HepG2 (cell line): ENCODE data around the gene LYRM4. TPM values are rescaled to one million over a fixed set of nuclear protein-coding genes. Genes with fewer than 3 reads are reported as not detected.
A peak's percentile ranks its signal among the peaks of the same experiment; 100 is the strongest.

Experiments used
- BCL6 ChIP-seq: IDR thresholded peaks from 2 replicates; pipeline ENCODE4 v1.6.1; 2016; ENCODE audit warnings: missing genetic modification reagents, missing compliant biosample characterization
- CCDC6 ChIP-seq: sonication (generic); formaldehyde crosslinking; IDR thresholded peaks from 2 replicates; pipeline ENCODE4 v1.8.1; 2022; ENCODE audit warnings: mild to moderate bottlenecking, missing genetic modification reagents, moderate library complexity
- HNF4A ChIP-seq: sonication (generic); formaldehyde crosslinking; IDR thresholded peaks from 2 replicates; pipeline ENCODE4 v1.4.0; 2020; ENCODE audit warnings: missing genetic modification reagents
- PCBP1 ChIP-seq: fragments of 200-400 bp; formaldehyde crosslinking; IDR thresholded peaks from 2 replicates; pipeline ENCODE4 v1.6.1; 2017; ENCODE audit warnings: mild to moderate bottlenecking, low read depth, low read length, borderline replicate concordance
- POLR2G ChIP-seq: fragments of 200-400 bp; formaldehyde crosslinking; IDR thresholded peaks from 2 replicates; pipeline ENCODE4 v1.6.1; 2018; ENCODE audit warnings: mild to moderate bottlenecking, low read depth, low read length, moderate library complexity
- RNF2 ChIP-seq: fragments of 450-650 bp; conservative IDR thresholded peaks from 2 replicates; pipeline ENCODE4 v1.6.1; 2016; ENCODE audit warnings: low read depth
- SAP130 ChIP-seq: IDR thresholded peaks from 2 replicates; pipeline ENCODE4 v1.6.1; 2016; ENCODE audit warnings: low read depth
- SETDB1 ChIP-seq: sonication (generic); formaldehyde crosslinking; IDR thresholded peaks from 2 replicates; pipeline ENCODE4 v1.5.1; 2020; ENCODE audit warnings: missing genetic modification reagents, mild to moderate bottlenecking, borderline replicate concordance
- SIX4 ChIP-seq: sonication (generic); formaldehyde crosslinking; IDR thresholded peaks from 2 replicates; pipeline ENCODE4 v1.4.0; 2020; ENCODE audit warnings: missing genetic modification reagents
- SMAD3 ChIP-seq: sonication (generic); formaldehyde crosslinking; IDR thresholded peaks from 2 replicates; pipeline ENCODE4 v1.4.0; 2020; ENCODE audit warnings: missing genetic modification reagents
- SRF ChIP-seq: IDR thresholded peaks from 2 replicates; pipeline ENCODE4 v1.6.1; 2011; ENCODE audit warnings: mild to moderate bottlenecking, low read depth, low read length, moderate library complexity
- ZBTB42 ChIP-seq: sonication (generic); formaldehyde crosslinking; IDR thresholded peaks from 2 replicates; pipeline ENCODE4 v1.5.0; 2020; ENCODE audit warnings: mild to moderate bottlenecking, missing genetic modification reagents
- ZFP41 ChIP-seq: sonication (generic); formaldehyde crosslinking; IDR thresholded peaks from 2 replicates; pipeline ENCODE4 v1.4.0; 2020; ENCODE audit warnings: mild to moderate bottlenecking, missing genetic modification reagents, borderline replicate concordance
- ZNF724P ChIP-seq: sonication (generic); formaldehyde crosslinking; IDR thresholded peaks from 2 replicates; pipeline ENCODE4 v1.8.0; 2022; ENCODE audit warnings: missing genetic modification reagents, borderline replicate concordance
- polyA plus RNA-seq, 8 experiments: library from polyadenylated mRNA; depleted of rRNA in 3 of 8; stranded (reverse) in 7 of 8; unstranded in 1 of 8; fragments of >200 nt; fragmentation: Illumina TruSeq in 4 of 8; extraction: Trizol in 4 of 8; gene quantifications; 2 replicates each; pipeline versions ENCODE4 v1.2.1 to v1.2.3, GENCODE V29; 2011 to 2016; ENCODE audit warnings: low read depth in 4 of 8, missing spikeins in 1 of 8, mixed read lengths in 1 of 8; ENCODE audit not compliant: insufficient read depth in 1 of 8
- total RNA-seq, 5 experiments: library from RNA; depleted of rRNA; stranded (reverse); fragments of >200 nt; fragmentation: Illumina TruSeq; extraction: Trizol; gene quantifications; 2 replicates each; pipeline ENCODE4 v1.2.3, GENCODE V29; 2016; ENCODE audit warnings: low read depth in 1 of 5
- TF ChIP-seq, protein P1 (sequence below): sonication (generic); formaldehyde crosslinking; conservative IDR thresholded peaks from 2 replicates; pipeline ENCODE4 v1.8.0; 2022; ENCODE audit warnings: mild to moderate bottlenecking, moderate library complexity, missing genetic modification reagents
- TF ChIP-seq, protein P2 (sequence below): sonication (generic); formaldehyde crosslinking; IDR thresholded peaks from 2 replicates; pipeline ENCODE4 v1.8.0; 2023; ENCODE audit warnings: mild to moderate bottlenecking, missing genetic modification reagents
- TF ChIP-seq, protein P3 (sequence below): IDR thresholded peaks from 2 replicates; pipeline ENCODE4 v1.4.0; 2020; ENCODE audit warnings: mild to moderate bottlenecking, missing genetic modification reagents

LYRM4 gene
- total and polyA plus RNA-seq, 2 of the 13 experiments (the other 11 are each of a cell fraction or from before 2014, with no cell fraction given), result 64.6 to 67.5 TPM

DNA sequence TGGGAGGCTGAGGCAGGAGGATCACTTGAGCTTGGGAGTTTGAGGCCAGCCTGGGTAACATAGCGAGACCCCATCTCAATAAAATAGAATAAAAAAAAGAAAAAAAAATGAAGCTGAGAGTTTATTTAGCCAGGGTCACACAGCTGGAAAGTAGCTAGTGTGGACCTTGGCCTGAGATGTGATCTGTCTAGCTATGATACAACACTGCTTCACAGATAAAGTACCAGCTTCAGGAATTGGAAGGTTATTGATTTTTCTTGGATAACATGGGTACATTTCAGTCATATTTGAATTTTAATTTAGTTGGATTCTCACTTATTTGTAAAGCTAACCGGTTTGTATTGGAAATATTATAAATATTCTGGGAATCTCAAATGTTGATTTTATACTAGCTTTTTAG lies 5.7 kb upstream of the LYRM4 start (continued):
- TF ChIP-seq ZFP41 (CRISPR knock-in tag) (no peak), SETDB1 (CRISPR knock-in tag) (no peak), BCL6 (CRISPR knock-in tag) (peak; percentile 93), SRF (no peak), SAP130 (CRISPR knock-in tag) (no peak), HNF4A (CRISPR knock-in tag) (0 out of 2 replicates have a peak, but pooled peaks have one; percentile 32), SIX4 (CRISPR knock-in tag) (no peak), ZNF724P (CRISPR knock-in tag) (no peak), CCDC6 (CRISPR knock-in tag) (no peak), POLR2G (no peak), PCBP1 (no peak), RNF2 (no peak), SMAD3 (CRISPR knock-in tag) (no peak), ZBTB42 (CRISPR knock-in tag) (no peak)
- TF ChIP-seq, protein P1, sequence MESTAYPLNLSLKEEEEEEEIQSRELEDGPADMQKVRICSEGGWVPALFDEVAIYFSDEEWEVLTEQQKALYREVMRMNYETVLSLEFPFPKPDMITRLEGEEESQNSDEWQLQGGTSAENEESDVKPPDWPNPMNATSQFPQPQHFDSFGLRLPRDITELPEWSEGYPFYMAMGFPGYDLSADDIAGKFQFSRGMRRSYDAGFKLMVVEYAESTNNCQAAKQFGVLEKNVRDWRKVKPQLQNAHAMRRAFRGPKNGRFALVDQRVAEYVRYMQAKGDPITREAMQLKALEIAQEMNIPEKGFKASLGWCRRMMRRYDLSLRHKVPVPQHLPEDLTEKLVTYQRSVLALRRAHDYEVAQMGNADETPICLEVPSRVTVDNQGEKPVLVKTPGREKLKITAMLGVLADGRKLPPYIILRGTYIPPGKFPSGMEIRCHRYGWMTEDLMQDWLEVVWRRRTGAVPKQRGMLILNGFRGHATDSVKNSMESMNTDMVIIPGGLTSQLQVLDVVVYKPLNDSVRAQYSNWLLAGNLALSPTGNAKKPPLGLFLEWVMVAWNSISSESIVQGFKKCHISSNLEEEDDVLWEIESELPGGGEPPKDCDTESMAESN (CRISPR knock-in tag), result no peak
- TF ChIP-seq, protein P2, sequence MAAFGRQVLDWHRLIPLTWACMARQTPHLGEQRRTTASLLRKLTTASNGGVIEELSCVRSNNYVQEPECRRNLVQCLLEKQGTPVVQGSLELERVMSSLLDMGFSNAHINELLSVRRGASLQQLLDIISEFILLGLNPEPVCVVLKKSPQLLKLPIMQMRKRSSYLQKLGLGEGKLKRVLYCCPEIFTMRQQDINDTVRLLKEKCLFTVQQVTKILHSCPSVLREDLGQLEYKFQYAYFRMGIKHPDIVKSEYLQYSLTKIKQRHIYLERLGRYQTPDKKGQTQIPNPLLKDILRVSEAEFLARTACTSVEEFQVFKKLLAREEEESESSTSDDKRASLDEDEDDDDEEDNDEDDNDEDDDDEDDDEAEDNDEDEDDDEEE (CRISPR knock-in tag), result no peak
- TF ChIP-seq, protein P3, sequence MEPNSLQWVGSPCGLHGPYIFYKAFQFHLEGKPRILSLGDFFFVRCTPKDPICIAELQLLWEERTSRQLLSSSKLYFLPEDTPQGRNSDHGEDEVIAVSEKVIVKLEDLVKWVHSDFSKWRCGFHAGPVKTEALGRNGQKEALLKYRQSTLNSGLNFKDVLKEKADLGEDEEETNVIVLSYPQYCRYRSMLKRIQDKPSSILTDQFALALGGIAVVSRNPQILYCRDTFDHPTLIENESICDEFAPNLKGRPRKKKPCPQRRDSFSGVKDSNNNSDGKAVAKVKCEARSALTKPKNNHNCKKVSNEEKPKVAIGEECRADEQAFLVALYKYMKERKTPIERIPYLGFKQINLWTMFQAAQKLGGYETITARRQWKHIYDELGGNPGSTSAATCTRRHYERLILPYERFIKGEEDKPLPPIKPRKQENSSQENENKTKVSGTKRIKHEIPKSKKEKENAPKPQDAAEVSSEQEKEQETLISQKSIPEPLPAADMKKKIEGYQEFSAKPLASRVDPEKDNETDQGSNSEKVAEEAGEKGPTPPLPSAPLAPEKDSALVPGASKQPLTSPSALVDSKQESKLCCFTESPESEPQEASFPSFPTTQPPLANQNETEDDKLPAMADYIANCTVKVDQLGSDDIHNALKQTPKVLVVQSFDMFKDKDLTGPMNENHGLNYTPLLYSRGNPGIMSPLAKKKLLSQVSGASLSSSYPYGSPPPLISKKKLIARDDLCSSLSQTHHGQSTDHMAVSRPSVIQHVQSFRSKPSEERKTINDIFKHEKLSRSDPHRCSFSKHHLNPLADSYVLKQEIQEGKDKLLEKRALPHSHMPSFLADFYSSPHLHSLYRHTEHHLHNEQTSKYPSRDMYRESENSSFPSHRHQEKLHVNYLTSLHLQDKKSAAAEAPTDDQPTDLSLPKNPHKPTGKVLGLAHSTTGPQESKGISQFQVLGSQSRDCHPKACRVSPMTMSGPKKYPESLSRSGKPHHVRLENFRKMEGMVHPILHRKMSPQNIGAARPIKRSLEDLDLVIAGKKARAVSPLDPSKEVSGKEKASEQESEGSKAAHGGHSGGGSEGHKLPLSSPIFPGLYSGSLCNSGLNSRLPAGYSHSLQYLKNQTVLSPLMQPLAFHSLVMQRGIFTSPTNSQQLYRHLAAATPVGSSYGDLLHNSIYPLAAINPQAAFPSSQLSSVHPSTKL (CRISPR knock-in tag), result no peak
- TF ChIP-seq, all 625 proteins: peak for 5
